Endothelial cell of umbilical vein (primary cell): ENCODE data around the gene SLC10A7. TPM values are rescaled to one million over a fixed set of nuclear protein-coding genes. Genes with fewer than 3 reads are reported as not detected.

Experiments
- BruUV-seq: library from RNA; stranded (reverse); fragments of 400-500 nt; replicated peaks from 2 replicates; lab custom pipeline; 2021; lab: Mats Ljungman, UMichigan
- CTCF ChIA-PET: fragments of 300-600, 350-600 bp; sonication (Branson Sonifier 250); formaldehyde crosslinking; loops from one replicate; lab custom pipeline; 2021; ENCODE audit warnings: antibody characterized with exemption, inconsistent platforms; lab: Charles Lee
- POLR2A ChIA-PET: fragments of 300-600, 350-600 bp; sonication (Branson Sonifier 250); formaldehyde crosslinking; loops from one replicate; lab custom pipeline; 2021; ENCODE audit warnings: antibody characterized with exemption, inconsistent platforms; lab: Charles Lee
- DNase-seq: peaks from one replicate; pipeline ENCODE4 v3.0.0-alpha.2; 2011; ENCODE audit warnings: low read depth, low spot score
- FAIRE-seq: peaks from 2 replicates; lab custom pipeline; 2011; peaks lifted over from hg19 to GRCh38; lab: Jason Lieb, UNC
- H2AFZ ChIP-seq: 2 replicates; pipeline ENCODE4 v1.6.0; 2012; ENCODE audit warnings: low read depth, low read length, control low read depth, inconsistent platforms
- H3K27ac ChIP-seq: 2 replicates; pipeline ENCODE4 v1.5.1; 2011; ENCODE audit warnings: low read depth, mild to moderate bottlenecking, control low read depth, low read length, moderate library complexity; ENCODE audit not compliant: insufficient read depth
- H3K27me3 ChIP-seq, 2 experiments: 2 replicates each; pipeline versions ENCODE4 v1.6.0 to v1.6.1; 2011; ENCODE audit warnings: low read length in 2 of 2, mixed read lengths in 1 of 2; ENCODE audit not compliant: control insufficient read depth in 2 of 2, insufficient read depth in 2 of 2
- H3K36me3 ChIP-seq, 2 experiments: 2 replicates in 1 of 2; 3 replicates in 1 of 2; pipeline ENCODE4 v1.5.1; 2011; ENCODE audit warnings: low read length in 2 of 2, mild to moderate bottlenecking in 1 of 2, moderate library complexity in 1 of 2; ENCODE audit not compliant: control insufficient read depth in 2 of 2, insufficient read depth in 2 of 2; ENCODE audit errors: extremely low read depth in 1 of 2
- H3K4me1 ChIP-seq: 3 replicates; pipeline ENCODE4 v1.5.1; 2011; ENCODE audit warnings: mild to moderate bottlenecking, low read length; ENCODE audit not compliant: control insufficient read depth, insufficient read depth; ENCODE audit errors: extremely low read depth
- H3K4me2 ChIP-seq: 2 replicates; pipeline ENCODE4 v1.6.1; 2011; ENCODE audit warnings: low read length, control low read depth, mixed read lengths; ENCODE audit not compliant: insufficient read depth
- H3K4me3 ChIP-seq, 3 experiments: fragments of 200-600 bp in 1 of 3; sonication (generic), shearing (Covaris generic) in 1 of 3; replicated peaks in 1 of 3; 2 replicates each; pipeline ENCODE4 v1.5.1; 2011 to 2016; ENCODE audit warnings: control low read depth in 3 of 3, low read length in 3 of 3, mild to moderate bottlenecking in 2 of 3, inconsistent platforms in 1 of 3, low read depth in 1 of 3, moderate library complexity in 1 of 3; ENCODE audit not compliant: insufficient read depth in 1 of 3
- H3K79me2 ChIP-seq: 2 replicates; pipeline ENCODE4 v1.6.0; 2012; ENCODE audit warnings: low read length, inconsistent platforms; ENCODE audit not compliant: control insufficient read depth, insufficient read depth
- H3K9ac ChIP-seq: replicated peaks from 2 replicates; pipeline ENCODE3; 2011; ENCODE audit warnings: low read length, control low read depth; ENCODE audit not compliant: insufficient read depth; ENCODE audit errors: extremely low read depth
- H3K9me1 ChIP-seq: replicated peaks from 3 replicates; pipeline ENCODE4 v1.6.0; 2011; ENCODE audit warnings: mild to moderate bottlenecking, low read length; ENCODE audit not compliant: control insufficient read depth, insufficient read depth; ENCODE audit errors: extremely low read depth
- H3K9me3 ChIP-seq: replicated peaks from 2 replicates; pipeline ENCODE4 v1.5.1; 2012; ENCODE audit warnings: low read length, inconsistent platforms; ENCODE audit not compliant: control insufficient read depth, insufficient read depth
- H4K20me1 ChIP-seq: replicated peaks from 2 replicates; pipeline ENCODE3; 2011; ENCODE audit warnings: mild to moderate bottlenecking, low read length; ENCODE audit not compliant: control insufficient read depth, insufficient read depth; ENCODE audit errors: extremely low read depth
- CTCF ChIP-seq, 2 donors: IDR thresholded peaks; 1 replicate in 1 of 2; 2 replicates in 1 of 2; pipeline ENCODE4 v1.5.1; 2011; ENCODE audit warnings: low read length in 2 of 2, mild to moderate bottlenecking in 2 of 2, moderate library complexity in 2 of 2, control low read depth in 1 of 2, inconsistent platforms in 1 of 2, low read depth in 1 of 2; ENCODE audit not compliant: insufficient read depth in 1 of 2; ENCODE audit errors: extremely low read depth in 1 of 2
- dilution Hi-C: fragments of 300-500 bp; cut with MboI; formaldehyde crosslinking; loops from one replicate; pipeline ENCODE4 v1.15.0; 2019; ENCODE audit warnings: low sequenced_read_pairs; ENCODE audit not compliant: extremely low pct_ligation_motif_present
- intact Hi-C: fragments of 100-400 bp; cut with micrococcal nuclease; formaldehyde crosslinking; loops from one replicate; pipeline ENCODE4 v1.10.0; 2022
- polyA plus RNA-seq, 4 experiments: library from polyadenylated mRNA; depleted of rRNA in 3 of 4; stranded (reverse) in 3 of 4; unstranded in 1 of 4; fragments of >200 nt; gene quantifications; 2 replicates each; pipeline versions ENCODE4 v1.2.1 to v1.2.3, GENCODE V29; 2011 to 2012; ENCODE audit warnings: missing spikeins in 1 of 4
- total RNA-seq: library from RNA; stranded (reverse); gene quantifications from 2 replicates; pipeline ENCODE4 v1.2.3, GENCODE V29; 2021

Gene SLC10A7
- total and polyA plus RNA-seq, 2 donors (not counting 3 experiments of a cell fraction or from before 2014, with no cell fraction given), result 13.6 to 20.4 TPM

DNA sequence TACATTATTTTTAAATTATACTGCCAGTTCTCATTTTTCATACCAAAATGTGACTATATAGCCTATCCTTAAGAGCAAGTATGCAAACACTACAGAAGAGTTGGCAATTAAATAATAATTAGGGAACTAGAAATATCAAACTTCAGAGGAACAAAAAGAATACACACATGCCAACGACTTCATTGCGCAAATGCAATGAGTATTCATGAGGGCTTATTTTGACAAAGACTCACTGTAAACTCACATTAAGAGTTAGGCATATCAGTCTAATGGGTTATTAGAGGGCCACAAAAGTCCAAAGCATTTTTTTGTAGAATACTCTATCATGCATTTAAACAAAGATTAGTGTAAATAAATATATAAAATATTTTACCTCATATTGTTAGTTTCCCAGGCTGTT, 31.6 kb downstream of the SLC10A7 start:
- H3K36me3 ChIP-seq, result no peaks in the 10 kb centered on the region

More for the DNA sequence above, 31.6 kb downstream of the SLC10A7 start:
- Histone ChIP-seq H3K79me2 (no peaks in the 10 kb centered on the region), H3K4me3 (no peak overlapping the region), H2AFZ (no peak overlapping the region), H3K27me3 (no peaks in the 10 kb centered on the region), H3K27ac (no peak overlapping the region), H3K4me2 (no peak overlapping the region), H3K9me3 (no peaks in the 10 kb centered on the region), H4K20me1 (no peaks in the 10 kb centered on the region), H3K9me1 (no peaks in the 10 kb centered on the region), H3K9ac (no peak overlapping the region), H3K4me1 (peaks cover 9% of the 10 kb centered on the region)
- no TSS peak for BruUV-seq
- dilution Hi-C loops (no loop called here), intact Hi-C loops (no loop called here)
- ChIA-PET POLR2A (no interaction called here), CTCF (interaction anchor here (0.6 to 1.7 kb wide), 3 partner anchors 8 to 28 kb away, joined by 3 to 4 read pairs (median 4); no protein-coding TSS in a partner anchor)
- no peak for TF ChIP-seq CTCF (IDR thresholded peaks at IDR 0.05; ENCODE audit: extremely low read depth in 1 of 2, insufficient read depth in 1 of 2, low read depth in 1 of 2, low read length in 2 of 2)
- DNase-seq (no peak), FAIRE-seq (no peak)
